Spleen (tissue), 7 donors: ENCODE measurements around the gene EFNA5.

ENCODE experiments used
- POLR2A ChIP-seq, 3 donors: fragments of 450-650 bp; IDR thresholded peaks; one replicate each; pipeline ENCODE4 v1.5.1; 2017; ENCODE audit warnings: antibody characterized with exemption in 3 of 3, mild to moderate bottlenecking in 1 of 3
- POLR2AphosphoS5 ChIP-seq, 3 donors: sonication (generic); formaldehyde crosslinking; IDR thresholded peaks; one replicate each; pipeline ENCODE4 v1.5.1; 2017; ENCODE audit warnings: antibody characterized with exemption in 3 of 3
- TF ChIP-seq, protein P1 (sequence below), 11 experiments: fragments of 200-600 bp in 7 of 11; fragments of 450-650 bp in 4 of 11; sonication (generic) in 4 of 11; IDR thresholded peaks in 8 of 11; conservative IDR thresholded peaks in 3 of 11; 1 replicate in 7 of 11; 2 replicates in 4 of 11; pipeline versions ENCODE4 v1.4.0 to v1.8.0; 2016 to 2021; ENCODE audit warnings: antibody characterized with exemption in 11 of 11, inconsistent platforms in 4 of 11, mild to moderate bottlenecking in 1 of 11
- donor health status: DM: no; HTN: no; CAD: no; lungs with moderate emphysema.
- donor health status: DM: no; HTN: no; CAD: no.
- donor health status: DM: no; HTN: no; CAD: no.

DNA sequence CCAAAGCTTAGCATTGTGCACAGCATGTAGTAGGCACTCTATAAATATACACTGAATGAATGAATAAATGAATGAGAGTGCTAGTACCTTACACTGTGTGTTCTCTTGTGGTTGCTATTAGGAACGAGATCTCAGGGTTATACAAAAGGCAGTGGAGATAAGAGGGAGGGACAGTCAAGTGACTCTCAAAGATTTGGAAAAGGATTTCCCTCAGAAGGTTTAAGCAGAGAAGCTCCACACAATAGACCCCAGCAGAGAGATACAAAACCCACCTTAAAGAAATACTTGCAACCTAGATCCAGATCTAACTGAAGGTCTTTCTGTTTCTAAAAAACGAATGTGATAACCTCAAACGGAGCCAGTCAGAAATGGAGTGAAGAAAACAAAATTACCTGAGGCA, 11.8 kb upstream of the EFNA5 start:
- TF ChIP-seq, protein P1, sequence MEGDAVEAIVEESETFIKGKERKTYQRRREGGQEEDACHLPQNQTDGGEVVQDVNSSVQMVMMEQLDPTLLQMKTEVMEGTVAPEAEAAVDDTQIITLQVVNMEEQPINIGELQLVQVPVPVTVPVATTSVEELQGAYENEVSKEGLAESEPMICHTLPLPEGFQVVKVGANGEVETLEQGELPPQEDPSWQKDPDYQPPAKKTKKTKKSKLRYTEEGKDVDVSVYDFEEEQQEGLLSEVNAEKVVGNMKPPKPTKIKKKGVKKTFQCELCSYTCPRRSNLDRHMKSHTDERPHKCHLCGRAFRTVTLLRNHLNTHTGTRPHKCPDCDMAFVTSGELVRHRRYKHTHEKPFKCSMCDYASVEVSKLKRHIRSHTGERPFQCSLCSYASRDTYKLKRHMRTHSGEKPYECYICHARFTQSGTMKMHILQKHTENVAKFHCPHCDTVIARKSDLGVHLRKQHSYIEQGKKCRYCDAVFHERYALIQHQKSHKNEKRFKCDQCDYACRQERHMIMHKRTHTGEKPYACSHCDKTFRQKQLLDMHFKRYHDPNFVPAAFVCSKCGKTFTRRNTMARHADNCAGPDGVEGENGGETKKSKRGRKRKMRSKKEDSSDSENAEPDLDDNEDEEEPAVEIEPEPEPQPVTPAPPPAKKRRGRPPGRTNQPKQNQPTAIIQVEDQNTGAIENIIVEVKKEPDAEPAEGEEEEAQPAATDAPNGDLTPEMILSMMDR (IDR thresholded peaks at IDR 0.05 in 8 of 11, conservative IDR thresholded peaks at IDR 0.05 in 3 of 11): no peak
- TF ChIP-seq POLR2AphosphoS5 (IDR thresholded peaks at IDR 0.05) (no peak), POLR2A (IDR thresholded peaks at IDR 0.05) (no peak)
